HepG2 (cell line): ENCODE data around the gene CHAF1A. TPM values are rescaled to one million over a fixed set of nuclear protein-coding genes. Genes with fewer than 3 reads are reported as not detected.
A peak's percentile ranks its signal among the peaks of the same experiment; 100 is the strongest.

Source experiments
- ATAC-seq: fragments of 200-7000 bp; cut with Tn5 transposase; 3 replicates; pipeline ENCODE4 v1.9.1; 2020; ENCODE audit warnings: mild to moderate bottlenecking, moderate library complexity
- BruUV-seq: library from RNA; stranded (reverse); fragments of 400-500 nt; replicated peaks from 2 replicates; lab custom pipeline; 2021; lab: Mats Ljungman, UMichigan
- CTCF ChIA-PET: fragments of 300-600 bp; formaldehyde crosslinking; extraction: SDS; loops from one replicate; lab custom pipeline; 2021; ENCODE audit warnings: low total read pairs, inconsistent platforms, low intra/inter-chr PET ratio; lab: Yijun Ruan, JAX
- POLR2A ChIA-PET: fragments of 350-600 bp; sonication (Branson Sonifier 250); formaldehyde crosslinking; loops from one replicate; lab custom pipeline; 2020; ENCODE audit warnings: antibody characterized with exemption, inconsistent platforms; lab: Yijun Ruan, JAX
- DNase-seq: peaks from one replicate; pipeline ENCODE4 v3.0.0-alpha.2; 2015; ENCODE audit warnings: low spot score
- FAIRE-seq: peaks from 3 replicates; lab custom pipeline; 2011; peaks lifted over from hg19 to GRCh38; lab: Jason Lieb, UNC
- H2AFZ ChIP-seq: one replicate; pipeline ENCODE4 v1.6.1; 2011; ENCODE audit warnings: low read length, inconsistent platforms
- H3K27ac ChIP-seq: fragments of 300-600 bp; 3 replicates; pipeline ENCODE4 v1.8.0; 2011; ENCODE audit warnings: mixed run types, mild to moderate bottlenecking, mixed read lengths, low read length, inconsistent platforms; ENCODE audit not compliant: insufficient read depth; ENCODE audit errors: extremely low read length
- H3K27me3 ChIP-seq, 2 experiments: fragments of 200-600 bp in 1 of 2; 2 replicates in 1 of 2; 3 replicates in 1 of 2; pipeline versions ENCODE4 v1.6.0 to v1.8.0; 2011; ENCODE audit warnings: low read length in 2 of 2, mild to moderate bottlenecking in 2 of 2, moderate library complexity in 2 of 2, inconsistent platforms in 1 of 2; ENCODE audit not compliant: insufficient read depth in 2 of 2, control insufficient read depth in 1 of 2
- H3K36me3 ChIP-seq, 2 experiments: fragments of 200-600 bp in 1 of 2; replicated peaks in 1 of 2; 2 replicates in 1 of 2; 3 replicates in 1 of 2; pipeline versions ENCODE4 v1.5.1 to v1.8.0; 2011; ENCODE audit warnings: low read length in 2 of 2, inconsistent platforms in 1 of 2; ENCODE audit not compliant: insufficient read depth in 2 of 2, control insufficient read depth in 1 of 2
- H3K4me1 ChIP-seq: 2 replicates; pipeline ENCODE4 v1.5.1; 2012; ENCODE audit warnings: low read length, inconsistent platforms; ENCODE audit not compliant: insufficient read depth
- H3K4me2 ChIP-seq: 2 replicates; pipeline ENCODE4 v1.6.0; 2011; ENCODE audit warnings: low read depth, low read length, inconsistent platforms
- H3K4me3 ChIP-seq, 3 experiments: fragments of 200-600 bp in 1 of 3; sonication (generic), shearing (Covaris generic) in 1 of 3; replicated peaks in 1 of 3; 2 replicates each; pipeline ENCODE4 v1.5.1; 2011 to 2016; ENCODE audit warnings: low read length in 3 of 3, inconsistent platforms in 2 of 3, low read depth in 2 of 3, mild to moderate bottlenecking in 2 of 3, control low read depth in 1 of 3, mixed read lengths in 1 of 3; ENCODE audit not compliant: insufficient read depth in 1 of 3
- H3K79me2 ChIP-seq: one replicate; pipeline ENCODE4 v1.6.1; 2011; ENCODE audit warnings: low read length, inconsistent platforms; ENCODE audit not compliant: insufficient read depth
- H3K9ac ChIP-seq: 2 replicates; pipeline ENCODE4 v1.6.0; 2011; ENCODE audit warnings: mild to moderate bottlenecking, low read depth, low read length, inconsistent platforms; ENCODE audit not compliant: insufficient read depth
- H3K9me3 ChIP-seq: 2 replicates; pipeline ENCODE4 v1.5.1; 2012; ENCODE audit warnings: mild to moderate bottlenecking, low read length
- H4K20me1 ChIP-seq: 2 replicates; pipeline ENCODE4 v1.6.0; 2011; ENCODE audit warnings: inconsistent platforms, mild to moderate bottlenecking, low read length, moderate library complexity; ENCODE audit not compliant: insufficient read depth
- AGO2 ChIP-seq: fragments of 200-400 bp; formaldehyde crosslinking; optimal IDR thresholded peaks from 2 replicates; pipeline ENCODE3; 2017; ENCODE audit warnings: mild to moderate bottlenecking, low read depth, low read length, moderate library complexity
- FLYWCH1 ChIP-seq: sonication (generic); formaldehyde crosslinking; IDR thresholded peaks from 2 replicates; pipeline ENCODE4 v1.8.1; 2023; ENCODE audit warnings: mild to moderate bottlenecking, missing genetic modification reagents
- MTA1 ChIP-seq: sonication (generic); formaldehyde crosslinking; IDR thresholded peaks from 2 replicates; pipeline ENCODE4 v1.4.0; 2020; ENCODE audit warnings: missing genetic modification reagents, mild to moderate bottlenecking, borderline replicate concordance
- ZKSCAN5 ChIP-seq: sonication (generic); formaldehyde crosslinking; IDR thresholded peaks from 2 replicates; pipeline ENCODE4 v1.5.1; 2020; ENCODE audit warnings: mild to moderate bottlenecking, missing genetic modification reagents
- WGBS: methylation state at CpG from one replicate; pipeline ENCODE4 v1.1.6; 2017; ENCODE audit warnings: low lambda C conversion rate; 5-methylcytosine and 5-hydroxymethylcytosine counted together
- in situ Hi-C: cut with HindIII; loops from 2 replicates; pipeline ENCODE4 v1.10.0; 2017; ENCODE audit warnings: low pct_unique_long_range_greater_than_20kb; ENCODE audit not compliant: extremely low pct_ligation_motif_present
- intact Hi-C: fragments of 100-400 bp; cut with micrococcal nuclease; formaldehyde crosslinking; loops from one replicate; pipeline ENCODE4 v1.10.0; 2022; ENCODE audit not compliant: unreplicated experiment
- polyA plus RNA-seq, 8 experiments: library from polyadenylated mRNA; depleted of rRNA in 3 of 8; stranded (reverse) in 7 of 8; unstranded in 1 of 8; fragments of >200 nt; fragmentation: Illumina TruSeq in 4 of 8; extraction: Trizol in 4 of 8; gene quantifications; 2 replicates each; pipeline versions ENCODE4 v1.2.1 to v1.2.3, GENCODE V29; 2011 to 2016; ENCODE audit warnings: low read depth in 4 of 8, missing spikeins in 1 of 8, mixed read lengths in 1 of 8; ENCODE audit not compliant: insufficient read depth in 1 of 8
- total RNA-seq, 5 experiments: library from RNA; depleted of rRNA; stranded (reverse); fragments of >200 nt; fragmentation: Illumina TruSeq; extraction: Trizol; gene quantifications; 2 replicates each; pipeline ENCODE4 v1.2.3, GENCODE V29; 2016; ENCODE audit warnings: low read depth in 1 of 5
- TF ChIP-seq, protein P1 (sequence below): sonication (generic); formaldehyde crosslinking; IDR thresholded peaks from 2 replicates; pipeline ENCODE4 v1.5.1; 2020; ENCODE audit warnings: missing genetic modification reagents, mild to moderate bottlenecking, borderline replicate concordance
- TF ChIP-seq, protein P2 (sequence below): sonication (generic); formaldehyde crosslinking; IDR thresholded peaks from 2 replicates; pipeline ENCODE4 v1.4.0; 2020; ENCODE audit warnings: missing genetic modification reagents
- TF ChIP-seq, protein P3 (sequence below): sonication (generic); formaldehyde crosslinking; IDR thresholded peaks from 2 replicates; pipeline ENCODE4 v1.8.0; 2022; ENCODE audit warnings: missing genetic modification reagents, mild to moderate bottlenecking, inconsistent platforms, borderline replicate concordance
- TF ChIP-seq, protein P4 (sequence below): sonication (generic); formaldehyde crosslinking; IDR thresholded peaks from 2 replicates; pipeline ENCODE4 v1.5.0; 2020; ENCODE audit warnings: mild to moderate bottlenecking, missing genetic modification reagents, borderline replicate concordance

The CHAF1A gene
- total and polyA plus RNA-seq, 2 of the 13 experiments (the other 11 are each of a cell fraction or from before 2014, with no cell fraction given), result 11.0 to 34.8 TPM

DNA sequence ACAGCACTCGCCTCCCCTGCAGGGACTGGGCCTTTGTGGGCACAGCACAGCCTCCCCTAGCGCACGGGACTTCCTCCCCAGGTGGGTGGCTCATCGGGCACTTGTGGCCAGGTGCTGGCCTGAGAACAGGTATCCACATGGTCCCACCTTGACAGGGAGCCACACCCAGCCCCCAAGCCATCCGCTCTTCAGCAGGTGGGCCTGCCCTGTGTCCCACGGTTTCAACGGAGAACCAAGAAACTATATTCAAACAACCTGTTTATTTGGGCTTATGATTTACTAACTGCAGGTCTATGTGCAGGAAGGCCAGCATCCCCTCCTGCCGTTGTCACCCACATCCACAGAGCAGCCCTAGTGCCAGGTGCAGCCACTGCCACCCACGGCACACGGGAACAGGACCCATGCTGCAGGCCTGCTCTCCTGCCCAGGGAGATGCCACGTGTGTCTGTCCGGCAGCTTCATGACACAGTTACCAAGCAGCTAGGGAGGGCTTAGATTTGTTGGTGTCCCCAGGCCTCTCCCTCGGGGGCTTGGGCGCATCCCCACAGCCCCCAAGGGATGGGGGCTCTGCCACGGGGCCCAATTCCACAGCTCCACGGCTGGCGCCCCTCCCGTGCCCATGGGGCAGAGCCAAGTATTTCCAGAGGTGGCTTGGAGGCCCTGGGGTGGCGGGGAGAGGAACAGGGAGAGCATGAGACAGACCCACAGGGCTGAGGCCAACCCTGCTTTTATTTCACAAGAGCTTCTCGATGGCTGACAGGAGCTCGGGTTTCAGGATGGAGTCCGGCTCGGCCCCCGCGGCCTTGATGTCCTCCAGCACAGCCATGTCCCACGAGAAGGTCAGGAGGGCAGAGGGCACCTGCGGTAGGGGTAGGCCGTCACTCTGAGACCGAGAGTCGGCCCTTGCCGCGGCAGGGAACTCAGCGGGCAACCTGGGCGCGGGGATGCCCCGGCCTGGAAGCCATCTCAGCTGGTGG is 42.6 kb downstream of the CHAF1A start:
- Histone ChIP-seq H3K27ac (no peak overlapping the region), H3K9me3 (no peaks in the 10 kb centered on the region), H2AFZ (no peak overlapping the region), H3K9ac (no peak overlapping the region), H3K27me3 (no peaks in the 10 kb centered on the region), H3K36me3 (peaks cover 18 to 47% of the 10 kb centered on the region in 2 experiments; a peak in 4 of 5 replicates), H3K4me2 (no peak overlapping the region), H4K20me1 (no peaks in the 10 kb centered on the region), H3K4me3 (no peak overlapping the region), H3K79me2 (no peaks in the 10 kb centered on the region), H3K4me1 (peaks cover 10% of the 10 kb centered on the region; the same call in 1 of the 2 replicates)
- FAIRE-seq (no peak), ATAC-seq (no peak), DNase-seq (no peak)
- BruUV-seq, result TSS peak; percentile 68
- CTCF ChIA-PET, result no interaction called here
- WGBS, result 92% methylated on average over 20 of the region's 36 CpGs
- in situ Hi-C loops (no loop called here), intact Hi-C loops (no loop called here)
- POLR2A ChIA-PET, result no interaction called here
- no peak for TF ChIP-seq FLYWCH1 (CRISPR knock-in tag)
- TF ChIP-seq ZKSCAN5 (CRISPR knock-in tag), result no peak
- TF ChIP-seq, protein P1, sequence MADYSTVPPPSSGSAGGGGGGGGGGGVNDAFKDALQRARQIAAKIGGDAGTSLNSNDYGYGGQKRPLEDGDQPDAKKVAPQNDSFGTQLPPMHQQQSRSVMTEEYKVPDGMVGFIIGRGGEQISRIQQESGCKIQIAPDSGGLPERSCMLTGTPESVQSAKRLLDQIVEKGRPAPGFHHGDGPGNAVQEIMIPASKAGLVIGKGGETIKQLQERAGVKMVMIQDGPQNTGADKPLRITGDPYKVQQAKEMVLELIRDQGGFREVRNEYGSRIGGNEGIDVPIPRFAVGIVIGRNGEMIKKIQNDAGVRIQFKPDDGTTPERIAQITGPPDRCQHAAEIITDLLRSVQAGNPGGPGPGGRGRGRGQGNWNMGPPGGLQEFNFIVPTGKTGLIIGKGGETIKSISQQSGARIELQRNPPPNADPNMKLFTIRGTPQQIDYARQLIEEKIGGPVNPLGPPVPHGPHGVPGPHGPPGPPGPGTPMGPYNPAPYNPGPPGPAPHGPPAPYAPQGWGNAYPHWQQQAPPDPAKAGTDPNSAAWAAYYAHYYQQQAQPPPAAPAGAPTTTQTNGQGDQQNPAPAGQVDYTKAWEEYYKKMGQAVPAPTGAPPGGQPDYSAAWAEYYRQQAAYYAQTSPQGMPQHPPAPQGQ (CRISPR knock-in tag), result no peak
- TF ChIP-seq AGO2, result peak; percentile 77
- TF ChIP-seq MTA1 (CRISPR knock-in tag), result no peak
- TF ChIP-seq, protein P2, sequence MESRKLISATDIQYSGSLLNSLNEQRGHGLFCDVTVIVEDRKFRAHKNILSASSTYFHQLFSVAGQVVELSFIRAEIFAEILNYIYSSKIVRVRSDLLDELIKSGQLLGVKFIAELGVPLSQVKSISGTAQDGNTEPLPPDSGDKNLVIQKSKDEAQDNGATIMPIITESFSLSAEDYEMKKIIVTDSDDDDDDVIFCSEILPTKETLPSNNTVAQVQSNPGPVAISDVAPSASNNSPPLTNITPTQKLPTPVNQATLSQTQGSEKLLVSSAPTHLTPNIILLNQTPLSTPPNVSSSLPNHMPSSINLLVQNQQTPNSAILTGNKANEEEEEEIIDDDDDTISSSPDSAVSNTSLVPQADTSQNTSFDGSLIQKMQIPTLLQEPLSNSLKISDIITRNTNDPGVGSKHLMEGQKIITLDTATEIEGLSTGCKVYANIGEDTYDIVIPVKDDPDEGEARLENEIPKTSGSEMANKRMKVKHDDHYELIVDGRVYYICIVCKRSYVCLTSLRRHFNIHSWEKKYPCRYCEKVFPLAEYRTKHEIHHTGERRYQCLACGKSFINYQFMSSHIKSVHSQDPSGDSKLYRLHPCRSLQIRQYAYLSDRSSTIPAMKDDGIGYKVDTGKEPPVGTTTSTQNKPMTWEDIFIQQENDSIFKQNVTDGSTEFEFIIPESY (CRISPR knock-in tag), result 0 out of 2 replicates have a peak, but pooled peaks have one; percentile 27
- TF ChIP-seq, protein P3, sequence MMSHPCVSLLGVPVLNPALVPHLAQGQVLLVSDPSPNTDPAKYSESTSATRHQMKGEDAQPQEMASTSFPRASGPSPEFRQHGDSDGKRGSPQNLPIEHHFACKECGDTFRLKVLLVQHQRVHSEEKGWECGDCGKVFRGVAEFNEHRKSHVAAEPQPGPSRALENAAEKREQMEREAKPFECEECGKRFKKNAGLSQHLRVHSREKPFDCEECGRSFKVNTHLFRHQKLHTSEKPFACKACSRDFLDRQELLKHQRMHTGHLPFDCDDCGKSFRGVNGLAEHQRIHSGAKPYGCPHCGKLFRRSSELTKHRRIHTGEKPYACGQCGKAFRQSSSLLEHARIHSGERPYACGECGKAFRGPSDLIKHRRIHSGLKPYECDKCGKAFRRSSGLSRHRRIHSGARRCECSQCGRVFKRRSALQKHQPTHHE (CRISPR knock-in tag), result no peak
- TF ChIP-seq, protein P4, sequence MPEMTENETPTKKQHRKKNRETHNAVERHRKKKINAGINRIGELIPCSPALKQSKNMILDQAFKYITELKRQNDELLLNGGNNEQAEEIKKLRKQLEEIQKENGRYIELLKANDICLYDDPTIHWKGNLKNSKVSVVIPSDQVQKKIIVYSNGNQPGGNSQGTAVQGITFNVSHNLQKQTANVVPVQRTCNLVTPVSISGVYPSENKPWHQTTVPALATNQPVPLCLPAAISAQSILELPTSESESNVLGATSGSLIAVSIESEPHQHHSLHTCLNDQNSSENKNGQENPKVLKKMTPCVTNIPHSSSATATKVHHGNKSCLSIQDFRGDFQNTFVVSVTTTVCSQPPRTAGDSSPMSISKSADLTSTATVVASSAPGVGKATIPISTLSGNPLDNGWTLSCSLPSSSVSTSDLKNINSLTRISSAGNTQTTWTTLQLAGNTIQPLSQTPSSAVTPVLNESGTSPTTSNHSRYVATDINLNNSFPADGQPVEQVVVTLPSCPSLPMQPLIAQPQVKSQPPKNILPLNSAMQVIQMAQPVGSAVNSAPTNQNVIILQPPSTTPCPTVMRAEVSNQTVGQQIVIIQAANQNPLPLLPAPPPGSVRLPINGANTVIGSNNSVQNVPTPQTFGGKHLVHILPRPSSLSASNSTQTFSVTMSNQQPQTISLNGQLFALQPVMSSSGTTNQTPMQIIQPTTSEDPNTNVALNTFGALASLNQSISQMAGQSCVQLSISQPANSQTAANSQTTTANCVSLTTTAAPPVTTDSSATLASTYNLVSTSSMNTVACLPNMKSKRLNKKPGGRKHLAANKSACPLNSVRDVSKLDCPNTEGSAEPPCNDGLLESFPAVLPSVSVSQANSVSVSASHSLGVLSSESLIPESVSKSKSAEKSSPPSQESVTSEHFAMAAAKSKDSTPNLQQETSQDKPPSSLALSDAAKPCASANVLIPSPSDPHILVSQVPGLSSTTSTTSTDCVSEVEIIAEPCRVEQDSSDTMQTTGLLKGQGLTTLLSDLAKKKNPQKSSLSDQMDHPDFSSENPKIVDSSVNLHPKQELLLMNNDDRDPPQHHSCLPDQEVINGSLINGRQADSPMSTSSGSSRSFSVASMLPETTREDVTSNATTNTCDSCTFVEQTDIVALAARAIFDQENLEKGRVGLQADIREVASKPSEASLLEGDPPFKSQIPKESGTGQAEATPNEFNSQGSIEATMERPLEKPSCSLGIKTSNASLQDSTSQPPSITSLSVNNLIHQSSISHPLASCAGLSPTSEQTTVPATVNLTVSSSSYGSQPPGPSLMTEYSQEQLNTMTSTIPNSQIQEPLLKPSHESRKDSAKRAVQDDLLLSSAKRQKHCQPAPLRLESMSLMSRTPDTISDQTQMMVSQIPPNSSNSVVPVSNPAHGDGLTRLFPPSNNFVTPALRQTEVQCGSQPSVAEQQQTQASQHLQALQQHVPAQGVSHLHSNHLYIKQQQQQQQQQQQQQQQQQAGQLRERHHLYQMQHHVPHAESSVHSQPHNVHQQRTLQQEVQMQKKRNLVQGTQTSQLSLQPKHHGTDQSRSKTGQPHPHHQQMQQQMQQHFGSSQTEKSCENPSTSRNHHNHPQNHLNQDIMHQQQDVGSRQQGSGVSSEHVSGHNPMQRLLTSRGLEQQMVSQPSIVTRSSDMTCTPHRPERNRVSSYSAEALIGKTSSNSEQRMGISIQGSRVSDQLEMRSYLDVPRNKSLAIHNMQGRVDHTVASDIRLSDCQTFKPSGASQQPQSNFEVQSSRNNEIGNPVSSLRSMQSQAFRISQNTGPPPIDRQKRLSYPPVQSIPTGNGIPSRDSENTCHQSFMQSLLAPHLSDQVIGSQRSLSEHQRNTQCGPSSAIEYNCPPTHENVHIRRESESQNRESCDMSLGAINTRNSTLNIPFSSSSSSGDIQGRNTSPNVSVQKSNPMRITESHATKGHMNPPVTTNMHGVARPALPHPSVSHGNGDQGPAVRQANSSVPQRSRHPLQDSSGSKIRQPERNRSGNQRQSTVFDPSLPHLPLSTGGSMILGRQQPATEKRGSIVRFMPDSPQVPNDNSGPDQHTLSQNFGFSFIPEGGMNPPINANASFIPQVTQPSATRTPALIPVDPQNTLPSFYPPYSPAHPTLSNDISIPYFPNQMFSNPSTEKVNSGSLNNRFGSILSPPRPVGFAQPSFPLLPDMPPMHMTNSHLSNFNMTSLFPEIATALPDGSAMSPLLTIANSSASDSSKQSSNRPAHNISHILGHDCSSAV (CRISPR knock-in tag), result no peak
